Inflammatory macrophage (primary cell): Measurements from ENCODE around the gene SLC6A17.

ENCODE experiments used
- DNase-seq, 2 donors: peaks; one replicate each; pipeline ENCODE4 v3.0.0-alpha.2; 2020 to 2022
- total RNA-seq, 18 experiments: gene quantifications; one replicate each; lab custom pipeline; 2026; ENCODE audit warnings: mixed read lengths in 6 of 18, inconsistent platforms in 2 of 18; lab: John Stamatoyannopoulos, UW

SLC6A17 gene
- total RNA-seq = 0 to 0.24 (median 0.02) reads per million in 18 experiments

DNA sequence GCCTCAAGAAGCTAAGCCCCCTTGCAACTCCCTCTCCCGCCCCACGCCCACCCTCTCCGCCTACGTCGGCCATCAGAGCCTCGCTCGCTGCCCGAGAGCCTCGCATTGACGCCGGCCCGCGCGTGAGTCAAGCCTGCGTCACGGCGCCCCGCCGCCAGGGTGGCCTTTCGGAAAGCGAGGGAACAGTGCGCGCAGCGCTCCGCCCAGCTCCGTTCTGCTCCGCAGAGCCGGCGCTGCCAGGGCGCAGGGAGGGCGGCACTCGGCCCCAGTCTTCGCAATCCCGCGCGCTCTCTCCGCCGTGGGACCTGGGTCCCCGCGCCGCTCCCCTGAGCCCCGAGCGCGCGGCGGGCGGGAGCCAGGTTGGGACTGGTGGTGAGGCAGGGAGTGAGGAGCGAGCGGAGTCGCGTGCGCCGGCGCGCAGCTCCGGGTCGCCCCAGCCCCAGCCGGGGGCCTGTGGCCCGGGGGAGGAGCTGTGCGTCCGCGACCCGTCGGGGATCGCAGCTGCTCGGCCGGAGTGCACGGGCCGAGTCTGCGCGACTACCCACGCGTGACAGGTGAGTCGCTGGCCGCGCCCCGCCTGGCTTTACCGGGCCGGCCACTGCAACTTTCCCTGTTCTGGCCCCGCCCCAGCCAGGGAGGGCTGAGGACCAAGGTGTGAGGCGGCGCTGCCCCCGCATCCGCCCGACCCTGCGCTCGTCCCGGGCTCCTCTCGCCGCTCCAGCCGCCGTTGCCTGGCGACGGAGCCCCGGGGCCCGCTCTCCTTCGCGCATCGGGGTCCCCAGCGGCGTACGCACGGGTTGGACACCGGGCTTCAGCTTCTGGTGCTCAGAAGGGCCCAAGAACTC is at the start of gene SLC6A17:
SLC6A17 (plus strand) TSS at position 165 of the 845 bp plus-strand sequence. CDS start 16,436 bp downstream, outside the sequence.
- DNase-seq = no peak

- peak; percentile 26 to 60 for DNase-seq
These were observed 48.2 kb upstream of the SLC6A17 start for GRCh38 chr1:110102081-110102480.

DNA sequence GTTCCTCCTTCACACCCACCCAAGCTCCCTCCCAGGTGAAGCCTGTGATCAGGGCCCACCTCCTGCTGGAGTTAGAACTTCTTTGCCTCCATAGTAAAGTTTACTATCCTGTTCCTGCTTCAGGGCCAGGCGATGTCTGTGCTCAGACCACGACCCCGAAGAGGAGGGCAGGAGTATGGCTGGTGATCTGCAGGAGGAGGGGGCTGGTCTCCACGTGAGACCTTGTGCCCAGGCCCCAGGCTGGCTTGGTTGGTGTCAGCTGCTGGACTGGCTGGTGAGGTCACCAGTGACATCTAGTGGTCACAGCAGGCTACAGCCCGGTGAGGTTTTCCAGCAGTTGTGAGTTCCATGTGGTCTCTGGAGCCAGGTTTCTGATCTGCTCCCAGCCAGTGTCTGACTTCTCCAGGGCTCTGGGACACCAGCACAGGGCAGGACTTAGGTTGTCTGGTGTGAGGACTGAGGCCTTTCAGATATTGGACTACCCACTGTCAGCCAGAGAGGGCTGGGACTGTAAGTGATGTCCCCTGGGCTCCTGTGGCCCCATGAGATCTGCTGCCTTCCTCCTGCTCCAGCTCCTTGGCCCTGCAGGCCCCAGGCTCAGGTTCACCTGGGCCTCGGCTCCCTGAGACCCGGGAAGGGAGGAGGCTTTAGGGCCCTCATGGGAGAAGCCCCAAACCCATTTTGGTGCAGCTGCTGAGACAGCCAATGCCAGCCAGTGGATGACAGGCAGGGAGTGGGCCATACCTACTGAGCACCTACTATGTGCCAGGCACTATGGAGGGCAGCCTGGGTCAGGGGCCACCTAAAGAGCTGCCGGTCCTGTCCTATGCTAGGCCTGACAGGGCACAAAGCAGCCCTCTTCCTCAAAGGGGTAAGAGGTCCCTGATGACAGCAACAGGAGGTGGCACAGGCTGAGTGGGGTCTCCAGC is 44.0 kb upstream of the SLC6A17 start:
- peak; percentile 60 to 68 for DNase-seq

DNA sequence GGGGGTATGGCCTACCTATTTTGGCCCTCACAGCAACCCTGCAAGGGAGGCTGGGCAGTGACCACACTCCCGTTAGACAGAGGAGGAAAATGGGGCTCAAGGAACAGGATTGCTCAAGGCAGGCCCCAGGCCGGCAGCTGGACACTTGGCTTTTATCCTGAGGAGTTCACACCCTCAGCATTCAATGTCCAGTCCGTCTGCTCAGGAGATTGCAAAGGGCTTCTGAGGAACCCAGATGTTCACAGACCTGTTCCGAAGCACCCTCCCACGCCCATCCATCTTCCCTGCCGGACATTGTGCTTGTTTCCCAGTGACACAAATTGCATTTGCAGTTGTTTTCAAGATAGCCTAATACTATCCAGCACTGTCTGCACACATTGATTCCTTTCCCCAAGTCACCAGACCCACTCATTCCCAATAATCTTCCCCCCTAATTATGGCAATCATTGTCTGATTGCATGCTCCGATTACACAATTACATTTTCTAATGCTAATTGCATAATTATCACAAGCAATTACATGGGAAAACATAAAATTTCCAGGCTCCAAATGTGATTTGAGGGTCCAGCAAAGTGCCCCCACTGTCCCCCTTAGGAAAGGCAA is 42.3 kb upstream of the SLC6A17 start:
- DNase-seq = no peak

GRCh38 chr1:110111081-110111480 is 39.2 kb upstream of the SLC6A17 start:
- DNase-seq = no peak

DNA sequence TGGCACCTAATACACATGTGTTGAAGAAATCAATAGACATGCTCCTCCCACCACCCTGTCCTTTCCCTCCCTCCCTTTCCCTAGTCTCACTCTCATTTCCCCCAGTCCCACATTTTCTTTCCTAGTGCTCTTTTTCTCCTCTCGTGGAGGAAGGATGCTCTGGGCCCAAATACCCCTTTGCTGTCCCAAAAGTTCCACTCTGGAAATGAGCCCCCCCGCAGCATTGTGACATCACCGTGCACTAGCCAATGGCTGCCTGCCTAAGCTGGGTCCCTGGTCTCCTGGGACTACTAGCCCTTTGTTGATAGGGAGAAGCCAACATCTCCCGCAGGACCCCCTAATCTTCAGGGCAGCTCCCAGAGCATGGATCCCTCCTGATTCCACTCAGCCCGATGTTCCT is 38.2 kb upstream of the SLC6A17 start, which contains the start of gene UBL4B:
UBL4B (plus strand) TSS at position 301 of the 400 bp plus-strand sequence; CDS start at position 393, 92 bp downstream.
- no peak for DNase-seq

DNA sequence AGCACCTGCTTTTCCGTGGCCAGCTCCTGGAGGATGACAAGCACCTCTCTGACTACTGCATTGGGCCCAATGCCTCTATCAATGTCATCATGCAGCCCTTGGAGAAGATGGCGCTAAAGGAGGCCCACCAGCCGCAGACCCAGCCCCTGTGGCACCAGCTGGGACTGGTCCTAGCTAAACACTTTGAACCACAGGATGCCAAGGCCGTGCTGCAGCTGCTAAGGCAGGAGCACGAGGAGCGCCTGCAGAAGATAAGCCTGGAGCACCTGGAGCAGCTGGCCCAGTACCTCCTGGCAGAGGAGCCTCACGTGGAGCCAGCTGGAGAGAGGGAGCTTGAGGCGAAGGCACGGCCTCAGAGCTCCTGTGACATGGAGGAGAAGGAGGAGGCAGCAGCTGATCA is 37.6 kb upstream of the SLC6A17 start:
- DNase-seq = no peak

- DNase-seq = no peak
These were observed 36.7 kb upstream of the SLC6A17 start for GRCh38 chr1:110113551-110113950.

GRCh38 chr1:110114173-110114572 is 36.1 kb upstream of the SLC6A17 start:
- DNase-seq = no peak

GRCh38 chr1:110114784-110115183 is 35.5 kb upstream of the SLC6A17 start:
- DNase-seq = no peak

DNA sequence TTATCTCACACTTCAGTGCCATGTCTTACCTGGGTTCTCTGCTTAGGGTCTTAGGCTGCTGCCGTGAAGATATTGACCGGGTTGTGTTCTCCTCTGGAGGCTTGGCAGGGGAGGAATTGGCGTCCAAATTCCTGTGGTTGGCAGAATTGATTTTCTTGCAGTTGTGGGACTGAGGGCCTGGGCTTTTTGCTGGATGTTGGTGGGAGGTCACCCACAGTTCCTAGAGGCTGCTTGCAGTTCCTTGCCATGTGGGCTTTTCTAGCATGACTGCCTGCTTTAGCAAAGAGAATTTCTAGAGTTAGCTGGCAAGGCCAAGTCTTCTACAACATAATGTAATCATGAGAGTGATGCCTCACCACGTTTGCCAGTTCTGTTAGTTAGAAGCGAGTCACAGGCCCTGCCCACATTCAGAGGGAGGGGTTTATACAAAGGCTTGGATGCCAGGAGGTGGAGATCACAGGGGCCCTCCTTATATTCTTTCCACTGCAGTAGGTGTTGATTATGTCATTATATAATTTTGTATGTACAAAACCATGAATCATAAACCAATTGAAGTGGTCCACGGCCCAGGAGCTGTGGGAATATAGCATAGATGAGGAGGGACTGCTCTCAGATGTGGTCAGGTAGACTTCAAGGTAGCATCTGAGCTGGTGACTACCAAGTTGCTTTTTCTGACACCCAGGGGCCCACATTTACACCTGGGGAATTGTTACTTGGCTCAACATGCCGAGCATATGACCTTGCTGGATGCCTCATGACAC is 31.5 kb upstream of the SLC6A17 start:
- DNase-seq = no peak

DNA sequence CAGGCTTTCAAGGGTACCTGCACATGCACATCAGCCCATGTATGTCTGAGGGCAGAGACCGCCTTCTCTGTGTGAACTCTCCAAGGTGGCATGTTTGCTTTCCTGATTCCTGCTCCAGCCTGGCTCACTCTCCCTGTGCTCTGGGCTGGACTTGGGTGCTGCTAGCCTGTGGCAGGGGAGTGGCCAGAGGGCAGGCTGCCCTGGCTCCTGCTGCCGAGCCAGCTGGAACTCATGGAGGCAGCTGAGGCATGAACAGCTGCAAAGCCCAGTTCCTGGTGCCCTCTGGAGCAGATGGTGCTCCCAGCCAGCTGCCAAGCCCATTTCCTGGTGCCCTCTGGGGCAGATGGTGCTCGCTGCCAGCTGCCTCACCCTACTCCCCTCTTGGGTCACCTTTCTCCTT is 30.5 kb upstream of the SLC6A17 start:
- DNase-seq = no peak

DNA sequence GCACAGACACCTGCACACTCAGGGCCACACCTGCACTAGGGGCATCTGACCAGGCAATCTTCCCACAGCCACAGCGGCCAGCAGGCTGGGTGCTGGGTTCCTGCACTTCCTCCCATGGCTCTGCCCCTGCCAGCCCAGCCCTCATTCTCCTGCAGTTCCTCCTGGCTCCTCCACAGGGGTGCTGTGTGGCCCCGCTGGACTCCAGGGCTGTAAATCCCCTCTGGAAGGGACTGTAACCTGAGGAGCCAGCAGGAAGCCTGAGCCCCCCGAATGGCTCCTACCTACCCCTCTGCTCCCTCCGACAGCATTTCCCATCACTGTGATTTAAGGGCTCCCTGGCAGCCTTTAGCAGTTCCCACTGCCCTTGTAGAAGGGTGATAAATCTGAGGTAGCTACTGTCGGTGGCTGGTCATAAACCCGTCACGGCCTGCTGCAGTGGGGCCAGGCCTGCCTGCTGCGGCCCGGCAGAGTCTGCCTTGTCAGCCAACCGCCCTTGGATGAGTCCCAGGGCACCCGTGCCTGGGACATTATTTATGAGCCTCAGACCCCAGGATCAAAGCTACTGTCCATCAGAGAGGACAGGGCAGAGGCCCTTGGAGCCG is 29.2 kb upstream of the SLC6A17 start:
- DNase-seq = no peak

- no peak for DNase-seq
These were observed 27.1 kb upstream of the SLC6A17 start for GRCh38 chr1:110123224-110123623.

GRCh38 chr1:110125810-110126209 is 24.5 kb upstream of the SLC6A17 start:
- no peak for DNase-seq

DNA sequence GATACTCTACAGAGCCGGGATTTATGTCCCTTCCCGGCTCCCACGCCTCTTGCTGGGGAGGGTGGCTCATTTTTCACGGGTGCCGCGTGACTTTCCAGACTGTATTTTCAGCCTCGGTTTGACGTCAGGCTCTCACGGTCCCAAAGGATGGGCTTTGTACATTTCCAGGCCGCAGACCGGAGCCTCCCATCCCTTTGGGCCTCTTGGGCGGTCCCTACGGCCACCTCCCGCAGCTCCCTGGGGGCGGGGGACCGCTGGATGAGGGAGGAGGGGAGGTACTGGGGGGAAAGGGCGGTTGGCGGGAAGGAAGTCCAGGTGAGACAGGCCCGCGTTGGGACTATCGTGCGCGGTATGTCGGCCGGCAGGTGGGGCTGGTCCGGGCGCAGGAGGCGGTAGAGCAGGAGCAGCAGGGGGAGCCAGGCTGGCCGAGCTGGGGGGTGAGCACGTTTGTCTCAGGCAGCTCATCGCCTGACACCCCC is 20.1 kb upstream of the SLC6A17 start:
- DNase-seq = no peak

- no peak for DNase-seq
These were observed 19.3 kb upstream of the SLC6A17 start for GRCh38 chr1:110130989-110131388.

DNA sequence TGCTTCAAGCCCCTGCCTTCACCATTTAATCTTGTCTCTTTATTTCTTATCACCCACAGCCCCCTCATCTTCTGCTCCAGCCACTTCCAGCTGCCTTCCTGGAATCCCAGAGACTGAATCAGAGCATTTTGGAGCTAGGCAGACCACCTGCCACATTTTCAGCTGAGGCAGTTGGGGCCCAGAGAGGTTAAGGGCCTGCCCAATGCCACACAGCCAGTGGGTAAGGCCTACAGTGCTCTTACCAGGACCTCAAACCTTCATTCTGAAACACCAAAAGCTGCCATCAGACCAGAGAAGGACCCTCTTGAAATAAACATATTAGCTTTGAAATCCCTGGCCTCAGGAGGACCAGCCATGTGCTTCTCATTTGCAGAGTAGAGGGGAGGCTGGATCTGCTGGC is 17.6 kb upstream of the SLC6A17 start:
- no peak for DNase-seq

GRCh38 chr1:110133436-110133835 is 16.9 kb upstream of the SLC6A17 start:
- DNase-seq = no peak

GRCh38 chr1:110134050-110134595 is 16.2 kb upstream of the SLC6A17 start:
- DNase-seq = no peak

- DNase-seq = no peak
These were observed 15.0 kb upstream of the SLC6A17 start for GRCh38 chr1:110135246-110135645.
